Keratinocyte (primary cell): ENCODE data around the gene NT5C1A. TPM values are rescaled to one million over a fixed set of nuclear protein-coding genes. Genes with fewer than 3 reads are reported as not detected.

Experiments used
- DNase-seq: peaks from one replicate; pipeline ENCODE4 v3.0.0-alpha.2; 2011; ENCODE audit warnings: low read depth, missing footprints, low spot score
- FAIRE-seq: peaks from 2 replicates; lab custom pipeline; 2011; peaks lifted over from hg19 to GRCh38; lab: Jason Lieb, UNC
- H2AFZ ChIP-seq: 2 replicates; pipeline ENCODE4 v1.6.0; 2012; ENCODE audit warnings: low read length, control low read depth, inconsistent platforms; ENCODE audit not compliant: control insufficient read depth
- H3K27ac ChIP-seq: 2 replicates; pipeline ENCODE4 v1.5.1; 2011; ENCODE audit warnings: low read length; ENCODE audit not compliant: control insufficient read depth, insufficient read depth
- H3K27me3 ChIP-seq: 3 replicates; pipeline ENCODE4 v1.6.0; 2011; ENCODE audit warnings: low read length; ENCODE audit not compliant: control insufficient read depth, insufficient read depth; ENCODE audit errors: extremely low read depth
- H3K36me3 ChIP-seq, 2 experiments: 2 replicates in 1 of 2; 3 replicates in 1 of 2; pipeline ENCODE4 v1.5.1; 2011; ENCODE audit warnings: low read length in 2 of 2, mild to moderate bottlenecking in 1 of 2; ENCODE audit not compliant: control insufficient read depth in 2 of 2, insufficient read depth in 2 of 2; ENCODE audit errors: extremely low read depth in 1 of 2
- H3K4me1 ChIP-seq: 3 replicates; pipeline ENCODE4 v1.5.1; 2011; ENCODE audit warnings: low read length; ENCODE audit not compliant: control insufficient read depth, insufficient read depth; ENCODE audit errors: extremely low read depth
- H3K4me2 ChIP-seq: 3 replicates; pipeline ENCODE4 v1.6.0; 2011; ENCODE audit warnings: low read depth, low read length; ENCODE audit not compliant: control insufficient read depth, insufficient read depth; ENCODE audit errors: extremely low read depth
- H3K4me3 ChIP-seq, 3 experiments: fragments of 200-600 bp in 1 of 3; sonication (generic) in 1 of 3; 2 replicates in 2 of 3; 3 replicates in 1 of 3; pipeline ENCODE4 v1.5.1; 2011 to 2016; ENCODE audit warnings: low read length in 3 of 3, mild to moderate bottlenecking in 3 of 3, control low read depth in 2 of 3, inconsistent platforms in 1 of 3, low read depth in 1 of 3, mixed read lengths in 1 of 3, mixed run types in 1 of 3, moderate library complexity in 1 of 3; ENCODE audit not compliant: control insufficient read depth in 2 of 3, insufficient read depth in 2 of 3; ENCODE audit errors: extremely low read depth in 1 of 3
- H3K79me2 ChIP-seq: 2 replicates; pipeline ENCODE4 v1.6.0; 2012; ENCODE audit warnings: low read length; ENCODE audit not compliant: control insufficient read depth, insufficient read depth
- H3K9ac ChIP-seq: 3 replicates; pipeline ENCODE4 v1.6.0; 2011; ENCODE audit warnings: low read length; ENCODE audit not compliant: control insufficient read depth, insufficient read depth; ENCODE audit errors: extremely low read depth
- H3K9me1 ChIP-seq: 3 replicates; pipeline ENCODE4 v1.6.0; 2011; ENCODE audit warnings: low read length; ENCODE audit not compliant: control insufficient read depth, insufficient read depth; ENCODE audit errors: extremely low read depth
- H3K9me3 ChIP-seq: 2 replicates; pipeline ENCODE4 v1.5.1; 2012; ENCODE audit warnings: low read depth, low read length; ENCODE audit not compliant: control insufficient read depth
- H4K20me1 ChIP-seq: 3 replicates; pipeline ENCODE4 v1.6.0; 2011; ENCODE audit warnings: low read length; ENCODE audit not compliant: control insufficient read depth, insufficient read depth; ENCODE audit errors: extremely low read depth
- CTCF ChIP-seq, 3 experiments: IDR thresholded peaks in 1 of 3; conservative IDR thresholded peaks in 1 of 3; optimal IDR thresholded peaks in 1 of 3; 2 replicates in 2 of 3; 3 replicates in 1 of 3; pipeline versions ENCODE3 to v1.5.1; 2011; ENCODE audit warnings: low read length in 3 of 3, mild to moderate bottlenecking in 3 of 3, moderate library complexity in 2 of 3, control low read depth in 1 of 3, inconsistent platforms in 1 of 3; ENCODE audit not compliant: insufficient read depth in 2 of 3; ENCODE audit errors: extremely low read depth in 1 of 3
- EZH2 ChIP-seq: IDR thresholded peaks from one replicate; pipeline ENCODE4 v1.6.1; 2012; ENCODE audit warnings: inconsistent platforms, mild to moderate bottlenecking, low read length, moderate library complexity
- dilution Hi-C: fragments of 300-500 bp; cut with MboI; formaldehyde crosslinking; loops from one replicate; pipeline ENCODE4 v1.7.0; 2020; ENCODE audit warnings: low sequenced_read_pairs; ENCODE audit not compliant: extremely low pct_ligation_motif_present
- polyA plus RNA-seq, 5 experiments: library from polyadenylated mRNA; depleted of rRNA in 3 of 5; stranded (reverse) in 3 of 5; stranded (forward) in 1 of 5; unstranded in 1 of 5; fragments of >200 nt; gene quantifications; 1 replicate in 1 of 5; 2 replicates in 3 of 5; 3 replicates in 1 of 5; pipeline versions ENCODE4 v1.2.1 to v1.2.3, GENCODE V29; 2011 to 2012; ENCODE audit warnings: missing spikeins in 2 of 5, low read depth in 1 of 5, low replicate concordance in 1 of 5

The NT5C1A gene
- polyA plus RNA-seq, 1 donor (not counting 4 experiments of a cell fraction or from before 2014, with no cell fraction given): not detected

- H2AFZ ChIP-seq: no peak overlapping the region
- no peak overlapping the region for H3K4me2 ChIP-seq
- dilution Hi-C loops: no loop called here
- DNase-seq: no peak
- FAIRE-seq: no peak
- H3K27me3 ChIP-seq: peaks cover 41% of the 10 kb centered on the region
- no peaks in the 10 kb centered on the region for H3K36me3 ChIP-seq
- H3K27ac ChIP-seq: no peak overlapping the region
- no peaks in the 10 kb centered on the region for H3K79me2 ChIP-seq
- H3K9me3 ChIP-seq: no peaks in the 10 kb centered on the region
- no peaks in the 10 kb centered on the region for H3K4me1 ChIP-seq
- no peaks in the 10 kb centered on the region for H3K9me1 ChIP-seq
- no peak for TF ChIP-seq EZH2
- TF ChIP-seq CTCF (optimal IDR thresholded peaks at IDR 0.05 in 1 of 3, IDR thresholded peaks at IDR 0.05 in 1 of 3, conservative IDR thresholded peaks at IDR 0.05 in 1 of 3; ENCODE audit: extremely low read depth in 1 of 3, insufficient read depth in 2 of 3, low read length in 3 of 3): no peak
- no peak overlapping the region for H3K9ac ChIP-seq
- no peaks in the 10 kb centered on the region for H4K20me1 ChIP-seq
- H3K4me3 ChIP-seq: no peak overlapping the region
Observed at GRCh38 chr1:39626646-39627045, 45.3 kb downstream of the NT5C1A start.

- H3K4me1 ChIP-seq: no peaks in the 10 kb centered on the region
- dilution Hi-C loops: no loop called here
- H3K36me3 ChIP-seq: no peaks in the 10 kb centered on the region
- no peak overlapping the region for H3K27ac ChIP-seq
- FAIRE-seq: no peak
- no peaks in the 10 kb centered on the region for H3K79me2 ChIP-seq
- H3K9me1 ChIP-seq: no peaks in the 10 kb centered on the region
- H3K4me2 ChIP-seq: no peak overlapping the region
- no peaks in the 10 kb centered on the region for H3K9me3 ChIP-seq
- TF ChIP-seq EZH2: no peak
- TF ChIP-seq CTCF (optimal IDR thresholded peaks at IDR 0.05 in 1 of 3, IDR thresholded peaks at IDR 0.05 in 1 of 3, conservative IDR thresholded peaks at IDR 0.05 in 1 of 3; ENCODE audit: extremely low read depth in 1 of 3, insufficient read depth in 2 of 3, low read length in 3 of 3): no peak
- no peaks in the 10 kb centered on the region for H4K20me1 ChIP-seq
- DNase-seq: no peak
- H3K9ac ChIP-seq: no peak overlapping the region
- H3K4me3 ChIP-seq: no peak overlapping the region
- no peak overlapping the region for H2AFZ ChIP-seq
- peaks cover 36% of the 10 kb centered on the region for H3K27me3 ChIP-seq
Observed at GRCh38 chr1:39625462-39626273, 46.2 kb downstream of the NT5C1A start.
